Measurements from ENCODE around the gene LOXL1.

- TF ChIP-seq DNMT1 (CRISPR knock-in tag; IDR thresholded peaks at IDR 0.05): no peak
- TF ChIP-seq JUND (CRISPR knock-in tag; IDR thresholded peaks at IDR 0.05): no peak
- no peak for TF ChIP-seq ZBTB33 (CRISPR knock-in tag; IDR thresholded peaks at IDR 0.05)
- no peak for TF ChIP-seq GLMP (CRISPR knock-in tag; IDR thresholded peaks at IDR 0.05; ENCODE audit: borderline replicate concordance)
- TF ChIP-seq TAF1 (CRISPR knock-in tag; IDR thresholded peaks at IDR 0.05): no peak
- no peak for TF ChIP-seq PAX8 (CRISPR knock-in tag; IDR thresholded peaks at IDR 0.05; ENCODE audit: borderline replicate concordance)
- TF ChIP-seq ZNF740 (CRISPR knock-in tag; IDR thresholded peaks at IDR 0.05): no peak
- TF ChIP-seq E2F1 (CRISPR knock-in tag; IDR thresholded peaks at IDR 0.05): no peak
- no peak for TF ChIP-seq NR1H2 (CRISPR knock-in tag; IDR thresholded peaks at IDR 0.05; ENCODE audit: borderline replicate concordance, low read depth)
These were observed 23.9 kb upstream of the LOXL1 start for GRCh38 chr15:73902121-73903020.
